GM19372 (cell line): ENCODE data around the gene FOXP3.

Experiments used
- ATAC-seq: cut with Tn5 transposase; IDR thresholded peaks from one replicate; pipeline ENCODE4 v1.9.1; 2021; ENCODE audit warnings: mild to moderate bottlenecking, low read depth, moderate library complexity; ENCODE audit not compliant: unreplicated experiment

The FOXP3 gene

GRCh38 chrX:49227726-49228125 is 36.8 kb downstream of the FOXP3 start:
- no peak for ATAC-seq

DNA sequence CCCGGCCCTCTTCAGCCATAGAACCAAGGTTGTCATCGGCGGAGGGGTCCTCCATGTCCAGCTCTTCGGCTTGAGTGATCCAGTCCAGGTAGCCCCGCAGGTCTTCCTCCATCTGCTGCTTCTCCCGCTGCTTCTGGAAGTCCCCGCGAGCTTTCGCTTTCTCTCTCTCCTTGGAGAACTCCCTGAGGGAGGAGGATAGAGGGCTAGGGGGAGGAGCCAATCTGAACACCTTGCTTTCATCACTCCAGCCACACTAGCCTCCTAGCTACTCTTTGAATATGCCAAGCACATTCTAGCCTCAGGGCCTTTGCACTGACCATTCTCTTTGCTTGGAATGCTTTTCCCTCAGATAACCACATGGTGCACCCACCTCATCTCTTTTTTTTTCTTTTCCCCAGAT is 37.6 kb downstream of the FOXP3 start:
- ATAC-seq = no peak

GRCh38 chrX:49225858-49226257 is 38.7 kb downstream of the FOXP3 start:
- no peak for ATAC-seq

- no peak for ATAC-seq
Observed at GRCh38 chrX:49221868-49222267, 42.6 kb downstream of the FOXP3 start.

DNA sequence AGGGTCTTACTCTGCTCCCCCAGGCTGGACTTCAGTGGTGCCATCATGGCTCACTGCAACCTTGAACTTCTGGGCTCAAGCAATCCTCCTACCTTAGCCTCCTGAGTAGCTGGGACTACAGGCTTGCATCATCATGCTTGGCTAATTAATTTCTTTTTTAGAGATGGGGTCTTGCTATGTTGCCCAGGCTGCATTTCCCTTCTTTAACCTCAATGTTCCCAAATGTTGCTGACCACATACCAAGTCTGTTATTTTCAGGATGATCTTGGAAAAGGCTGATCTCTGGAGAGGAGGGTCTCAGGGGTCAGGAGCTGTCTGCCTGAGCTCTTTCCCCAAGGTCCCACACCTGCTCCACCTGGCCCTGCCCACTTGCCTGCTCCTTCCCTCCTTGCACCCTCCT is 44.4 kb downstream of the FOXP3 start:
- no peak for ATAC-seq

GRCh38 chrX:49214996-49215526 is 49.4 kb downstream of the FOXP3 start:
- ATAC-seq = no peak

DNA sequence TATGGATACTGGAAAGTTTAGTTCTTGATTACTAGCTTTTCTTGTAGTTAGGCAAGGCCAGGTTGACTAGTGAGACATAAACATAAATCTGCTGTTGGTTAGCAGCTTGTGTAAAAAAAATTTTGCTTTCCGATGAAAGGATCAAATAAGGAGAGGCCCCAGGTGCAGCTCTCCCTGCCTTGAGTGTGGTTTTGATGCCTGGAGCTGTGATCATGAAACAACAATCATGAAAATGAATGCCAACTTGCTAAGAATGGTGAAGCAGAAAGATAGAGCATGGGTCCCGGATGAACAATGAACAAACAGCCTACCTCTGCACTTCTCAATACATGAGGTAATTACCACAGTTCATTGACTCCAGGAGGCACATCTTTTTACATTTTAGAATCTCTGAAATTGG is 50.1 kb downstream of the FOXP3 start:
- ATAC-seq = no peak

- ATAC-seq = no peak
Observed at GRCh38 chrX:49212861-49213260, 51.6 kb downstream of the FOXP3 start.

- no peak for ATAC-seq
Observed at GRCh38 chrX:49212209-49212608, 52.3 kb downstream of the FOXP3 start.

GRCh38 chrX:49211074-49211473 is 53.4 kb downstream of the FOXP3 start:
- no peak for ATAC-seq

DNA sequence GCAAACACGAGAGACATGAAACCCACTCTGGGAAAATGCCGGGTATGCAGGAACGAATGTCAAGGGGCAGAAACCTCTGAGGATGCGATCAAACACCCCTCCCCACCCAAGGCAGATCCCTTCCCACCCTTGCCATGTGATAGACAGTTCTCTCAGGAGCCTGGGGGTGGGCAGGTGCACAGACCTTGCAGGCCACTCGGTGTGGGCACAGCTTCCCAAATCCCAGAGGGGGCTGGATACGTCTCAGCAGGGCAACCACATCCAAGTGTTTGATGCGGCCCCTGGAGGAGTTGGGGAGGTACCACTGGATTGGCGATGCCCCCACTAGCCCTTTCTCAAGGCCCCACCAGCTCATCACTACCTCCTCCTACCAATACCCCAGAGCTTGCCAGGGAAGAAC is 54.1 kb downstream of the FOXP3 start:
- ATAC-seq = no peak

DNA sequence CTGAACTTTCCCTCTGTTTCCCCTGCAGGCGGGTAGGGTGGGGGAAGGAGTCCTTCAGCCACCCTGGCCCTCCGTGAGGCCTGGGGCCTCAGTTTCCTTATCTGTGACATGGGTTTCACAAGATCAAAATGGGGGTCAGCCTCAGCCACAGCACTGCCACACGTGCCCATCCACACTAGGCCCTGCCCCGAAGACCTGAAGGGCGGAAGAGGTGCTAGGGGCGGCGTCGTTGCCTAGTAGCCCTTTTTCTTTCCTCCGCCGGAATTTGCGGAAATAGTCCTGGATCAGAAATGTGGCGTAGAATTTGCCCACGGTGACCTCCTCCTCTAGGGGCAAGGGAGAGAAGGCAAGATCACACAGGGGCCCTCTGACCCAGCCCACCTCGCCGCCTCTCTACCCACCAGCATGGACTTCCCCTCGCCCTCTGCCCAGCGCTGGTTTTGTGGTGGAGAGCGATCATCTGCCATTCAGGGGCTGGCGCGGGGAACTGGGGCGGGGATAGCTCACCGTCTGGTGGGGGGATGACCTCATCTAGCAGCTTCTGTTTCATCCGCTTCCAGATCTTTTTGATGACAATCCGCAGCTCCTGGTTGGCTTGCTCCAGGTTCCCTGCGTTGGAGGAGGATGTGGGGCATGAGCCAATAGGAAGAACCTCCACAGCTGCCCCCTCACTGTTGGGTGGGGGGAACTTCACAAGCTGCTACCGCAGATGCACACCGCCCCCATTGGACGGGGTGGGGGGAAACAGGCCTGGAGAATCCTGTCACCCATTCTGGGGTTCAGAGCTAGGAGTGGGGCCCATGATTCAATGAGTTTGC is 54.9 kb downstream of the FOXP3 start:
- ATAC-seq = no peak

GRCh38 chrX:49208399-49208798 is 56.1 kb downstream of the FOXP3 start:
- no peak for ATAC-seq

DNA sequence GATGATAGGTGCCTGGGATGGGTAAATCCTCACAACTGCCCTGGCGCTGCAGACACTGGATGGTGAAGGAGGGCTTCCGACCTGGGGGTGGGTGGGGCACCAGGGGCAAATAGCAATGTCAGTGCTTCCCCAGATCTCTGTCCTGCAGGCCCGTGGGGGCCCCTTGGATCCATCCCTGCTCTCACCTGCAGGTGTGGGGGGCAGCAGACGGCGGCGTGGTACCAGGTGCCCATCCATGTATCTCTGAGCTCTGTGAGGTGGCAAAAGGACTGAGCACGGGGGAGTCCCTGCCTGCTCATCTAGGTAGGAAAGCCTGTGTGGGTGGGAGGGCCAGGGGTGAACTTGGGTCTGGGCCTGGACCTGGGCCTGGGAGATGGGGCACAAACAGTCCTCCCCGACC is 58.0 kb downstream of the FOXP3 start:
- ATAC-seq = no peak

GRCh38 chrX:49205443-49205842 is 59.1 kb downstream of the FOXP3 start:
- no peak for ATAC-seq

GRCh38 chrX:49204709-49205108 is 59.8 kb downstream of the FOXP3 start:
- no peak for ATAC-seq

DNA sequence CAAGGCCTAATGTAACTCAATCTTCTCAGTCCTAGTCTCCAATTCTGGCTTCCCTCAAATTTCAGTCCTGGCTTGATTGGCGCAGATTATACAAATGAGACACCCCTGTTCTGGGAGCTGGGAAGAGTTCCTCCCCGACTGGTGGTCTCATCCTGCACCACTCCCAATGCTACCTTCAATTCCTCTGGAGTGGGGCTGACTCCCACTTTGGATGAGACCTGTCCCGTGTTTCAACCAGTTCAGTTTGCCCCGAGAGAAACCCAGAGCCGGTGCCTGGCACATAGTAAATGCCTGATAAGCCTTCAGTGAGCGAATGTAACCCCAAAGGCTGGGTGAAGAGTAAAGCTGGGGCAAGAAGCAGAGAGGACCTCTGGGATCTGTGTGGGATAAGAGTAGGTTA is 60.5 kb downstream of the FOXP3 start:
- ATAC-seq = no peak

- ATAC-seq = no peak
Observed at GRCh38 chrX:49203536-49203935, 61.0 kb downstream of the FOXP3 start.

GRCh38 chrX:49202022-49202421 is 62.5 kb downstream of the FOXP3 start:
- ATAC-seq = no peak
